ENCODE data around the gene CACNA1B. TPM values are rescaled to one million over a fixed set of nuclear protein-coding genes. Genes with fewer than 3 reads are reported as not detected.

CACNA1B gene
- total and polyA plus RNA-seq, 2 donors (not counting 1 experiment from before 2014, with no cell fraction given) = 0.15 TPM; not detected in 1

GRCh38 chr9:138011951-138012500 lies 134.4 kb downstream of the CACNA1B start:
- no peak for TF ChIP-seq EZH2 (IDR thresholded peaks at IDR 0.05; ENCODE audit: borderline replicate concordance, insufficient read depth, low read depth, low read length, poor library complexity, severe bottlenecking)
- TF ChIP-seq CTCF (IDR thresholded peaks at IDR 0.05) = no peak
- H3K9ac ChIP-seq (ENCODE audit: low read length) = no peak overlapping the region
- H3K36me3 ChIP-seq (replicated peaks in 1 of 2; ENCODE audit: control extremely low read depth in 1 of 2, control insufficient read depth in 1 of 2, extremely low read depth in 1 of 2, insufficient read depth in 2 of 2, low read length in 1 of 2) = no peaks in the 10 kb centered on the region
- ATAC-seq (ENCODE audit: low read depth) = no peak
- 90% methylated on average over 4 of the region's 4 CpGs for WGBS (ENCODE audit: insufficient coverage)
- H4K20me1 ChIP-seq (ENCODE audit: control insufficient read depth, insufficient read depth, low read length, poor library complexity, severe bottlenecking) = no peaks in the 10 kb centered on the region
- Mint-ChIP-seq H3K9me3 (ENCODE audit: insufficient read depth) (no peaks in the 10 kb centered on the region), H3K4me1 (no peaks in the 10 kb centered on the region), H3K4me3 (no peak overlapping the region), H3K27me3 (no peaks in the 10 kb centered on the region), H3K27ac (no peak overlapping the region)
- H3K79me2 ChIP-seq (ENCODE audit: control insufficient read depth, insufficient read depth, low read length) = no peaks in the 10 kb centered on the region
- intact Hi-C loops (cut with micrococcal nuclease) = no loop called here
- no peak overlapping the region for H3K27ac ChIP-seq (ENCODE audit: low read length in 2 of 2)
- ChIA-PET CTCF (no interaction called here), POLR2A (no interaction called here)
- H3K4me1 ChIP-seq (ENCODE audit: control insufficient read depth in 2 of 2, insufficient read depth in 2 of 2, low read length in 2 of 2) = no peaks in the 10 kb centered on the region
- no peak overlapping the region for H2AFZ ChIP-seq (ENCODE audit: insufficient read depth, low read depth, low read length, poor library complexity, severe bottlenecking)
- no peaks in the 10 kb centered on the region for H3K27me3 ChIP-seq (replicated peaks in 1 of 4; ENCODE audit: control extremely low read depth in 1 of 4, control insufficient read depth in 3 of 4, insufficient read depth in 4 of 4, low read length in 3 of 4)
- no peak overlapping the region for H3K4me3 ChIP-seq (ENCODE audit: control extremely low read depth in 1 of 5, extremely low read depth in 1 of 5, insufficient read depth in 1 of 5, low read depth in 2 of 5, low read length in 4 of 5)
- H3K9me3 ChIP-seq (ENCODE audit: control extremely low read depth in 1 of 3, control insufficient read depth in 2 of 3, insufficient read depth in 1 of 3, low read length in 2 of 3) = no peaks in the 10 kb centered on the region
- no peak overlapping the region for H3K4me2 ChIP-seq (replicated peaks; ENCODE audit: low read depth, low read length, poor library complexity, severe bottlenecking)
- no peak for DNase-seq

GRCh38 chr9:138013273-138013672 lies 135.7 kb downstream of the CACNA1B start:
- Histone ChIP-seq H4K20me1 (ENCODE audit: control insufficient read depth, insufficient read depth, low read length, poor library complexity, severe bottlenecking) (no peaks in the 10 kb centered on the region), H3K9ac (ENCODE audit: low read length) (no peak overlapping the region), H3K4me2 (replicated peaks; ENCODE audit: low read depth, low read length, poor library complexity, severe bottlenecking) (no peak overlapping the region), H3K27ac (ENCODE audit: low read length in 2 of 2) (no peak overlapping the region), H2AFZ (ENCODE audit: insufficient read depth, low read depth, low read length, poor library complexity, severe bottlenecking) (no peak overlapping the region), H3K9me3 (ENCODE audit: control extremely low read depth in 1 of 3, control insufficient read depth in 2 of 3, insufficient read depth in 1 of 3, low read length in 2 of 3) (no peaks in the 10 kb centered on the region), H3K4me1 (ENCODE audit: control insufficient read depth in 2 of 2, insufficient read depth in 2 of 2, low read length in 2 of 2) (no peaks in the 10 kb centered on the region), H3K27me3 (replicated peaks in 1 of 4; ENCODE audit: control extremely low read depth in 1 of 4, control insufficient read depth in 3 of 4, insufficient read depth in 4 of 4, low read length in 3 of 4) (no peaks in the 10 kb centered on the region), H3K36me3 (replicated peaks in 1 of 2; ENCODE audit: control extremely low read depth in 1 of 2, control insufficient read depth in 1 of 2, extremely low read depth in 1 of 2, insufficient read depth in 2 of 2, low read length in 1 of 2) (no peaks in the 10 kb centered on the region), H3K79me2 (ENCODE audit: control insufficient read depth, insufficient read depth, low read length) (no peaks in the 10 kb centered on the region), H3K4me3 (ENCODE audit: control extremely low read depth in 1 of 5, extremely low read depth in 1 of 5, insufficient read depth in 1 of 5, low read depth in 2 of 5, low read length in 4 of 5) (no peak overlapping the region)
- Mint-ChIP-seq H3K27ac (no peak overlapping the region), H3K9me3 (ENCODE audit: insufficient read depth) (no peaks in the 10 kb centered on the region), H3K4me1 (no peaks in the 10 kb centered on the region), H3K4me3 (no peak overlapping the region), H3K27me3 (no peaks in the 10 kb centered on the region)
- POLR2A ChIA-PET = no interaction called here
- WGBS (ENCODE audit: insufficient coverage) = 84% methylated on average over 2 of the region's 2 CpGs
- intact Hi-C loops (cut with micrococcal nuclease) = no loop called here
- no peak for ATAC-seq (ENCODE audit: low read depth)
- TF ChIP-seq CTCF (IDR thresholded peaks at IDR 0.05) (no peak), EZH2 (IDR thresholded peaks at IDR 0.05; ENCODE audit: borderline replicate concordance, insufficient read depth, low read depth, low read length, poor library complexity, severe bottlenecking) (no peak)
- no peak for DNase-seq
- CTCF ChIA-PET = no interaction called here
